AG04449 (cell line): ENCODE data around the gene PSMF1.

Source experiments
- CTCF ChIA-PET: fragments of 350-600 bp; formaldehyde crosslinking; extraction: SDS; loops from one replicate; lab custom pipeline; 2021; ENCODE audit warnings: antibody characterized with exemption; lab: Yijun Ruan, JAX
- POLR2A ChIA-PET: fragments of 400-600, 350-600 bp; formaldehyde crosslinking; extraction: SDS; loops from one replicate; lab custom pipeline; 2020; ENCODE audit warnings: antibody characterized with exemption, inconsistent platforms; lab: Yijun Ruan, JAX
- DNase-seq: peaks from one replicate; pipeline ENCODE4 v3.0.0-alpha.2; 2010; ENCODE audit warnings: low read depth, low spot score
- H3K4me3 ChIP-seq: 2 replicates; pipeline ENCODE4 v1.5.1; 2011; ENCODE audit warnings: low read depth, mild to moderate bottlenecking, control low read depth, low read length
- TF ChIP-seq, protein P1 (sequence below): IDR thresholded peaks from one replicate; pipeline ENCODE4 v1.5.1; 2011; ENCODE audit warnings: mild to moderate bottlenecking, moderate library complexity, low read length, control low read depth, inconsistent platforms; ENCODE audit not compliant: insufficient read depth; ENCODE audit errors: missing control alignments

PSMF1 gene

DNA sequence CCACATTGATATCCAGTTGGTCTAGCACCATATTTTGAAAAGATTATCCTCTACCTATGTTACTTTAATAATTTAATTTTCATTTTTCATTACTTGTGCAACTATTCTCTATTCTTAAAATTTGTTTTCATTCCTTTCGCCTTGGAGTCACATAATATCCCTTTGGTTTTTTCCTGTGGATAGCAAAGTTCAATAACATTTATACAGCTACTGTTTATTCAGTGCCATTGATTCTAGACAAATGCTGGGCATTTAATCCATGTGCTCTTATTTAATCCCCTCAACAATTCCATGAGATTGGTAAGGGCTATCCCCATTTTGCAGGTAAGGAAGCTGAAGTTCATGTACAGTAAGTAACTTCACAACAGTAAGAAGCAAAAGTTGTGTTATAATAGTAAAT, 32.6 kb downstream of the PSMF1 start:
- H3K4me3 ChIP-seq, result no peak overlapping the region
- POLR2A ChIA-PET, result no interaction called here
- TF ChIP-seq, protein P1, sequence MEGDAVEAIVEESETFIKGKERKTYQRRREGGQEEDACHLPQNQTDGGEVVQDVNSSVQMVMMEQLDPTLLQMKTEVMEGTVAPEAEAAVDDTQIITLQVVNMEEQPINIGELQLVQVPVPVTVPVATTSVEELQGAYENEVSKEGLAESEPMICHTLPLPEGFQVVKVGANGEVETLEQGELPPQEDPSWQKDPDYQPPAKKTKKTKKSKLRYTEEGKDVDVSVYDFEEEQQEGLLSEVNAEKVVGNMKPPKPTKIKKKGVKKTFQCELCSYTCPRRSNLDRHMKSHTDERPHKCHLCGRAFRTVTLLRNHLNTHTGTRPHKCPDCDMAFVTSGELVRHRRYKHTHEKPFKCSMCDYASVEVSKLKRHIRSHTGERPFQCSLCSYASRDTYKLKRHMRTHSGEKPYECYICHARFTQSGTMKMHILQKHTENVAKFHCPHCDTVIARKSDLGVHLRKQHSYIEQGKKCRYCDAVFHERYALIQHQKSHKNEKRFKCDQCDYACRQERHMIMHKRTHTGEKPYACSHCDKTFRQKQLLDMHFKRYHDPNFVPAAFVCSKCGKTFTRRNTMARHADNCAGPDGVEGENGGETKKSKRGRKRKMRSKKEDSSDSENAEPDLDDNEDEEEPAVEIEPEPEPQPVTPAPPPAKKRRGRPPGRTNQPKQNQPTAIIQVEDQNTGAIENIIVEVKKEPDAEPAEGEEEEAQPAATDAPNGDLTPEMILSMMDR, result no peak
- no peak for DNase-seq
- CTCF ChIA-PET, result interaction anchor here (0.9 to 1.0 kb wide), 2 partner anchors 10 to 59 kb away, joined by 3 read pairs; no protein-coding TSS in a partner anchor

DNA sequence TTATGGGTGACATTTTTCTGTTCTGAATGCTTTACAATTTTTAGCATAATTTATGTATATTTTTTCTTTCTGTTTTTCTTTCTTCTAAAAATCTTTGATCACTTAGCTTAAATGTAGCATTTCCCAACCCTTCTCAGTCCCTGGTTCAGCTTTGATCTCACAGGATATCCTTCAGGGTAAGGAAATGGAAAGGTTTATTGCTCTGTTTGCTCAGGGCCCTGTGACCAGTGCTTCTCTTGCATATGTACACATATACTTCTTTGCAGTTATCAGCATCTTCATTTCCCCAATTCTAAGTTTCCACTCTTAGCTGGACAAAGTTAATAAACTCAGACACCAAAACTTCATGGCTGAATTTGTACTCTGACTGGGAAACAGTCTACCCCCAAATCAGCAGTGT, 35.8 kb downstream of the PSMF1 start:
- TF ChIP-seq, protein P1, result no peak
- H3K4me3 ChIP-seq, result no peak overlapping the region
- POLR2A ChIA-PET, result no interaction called here
- CTCF ChIA-PET, result no interaction called here
- DNase-seq, result no peak

DNA sequence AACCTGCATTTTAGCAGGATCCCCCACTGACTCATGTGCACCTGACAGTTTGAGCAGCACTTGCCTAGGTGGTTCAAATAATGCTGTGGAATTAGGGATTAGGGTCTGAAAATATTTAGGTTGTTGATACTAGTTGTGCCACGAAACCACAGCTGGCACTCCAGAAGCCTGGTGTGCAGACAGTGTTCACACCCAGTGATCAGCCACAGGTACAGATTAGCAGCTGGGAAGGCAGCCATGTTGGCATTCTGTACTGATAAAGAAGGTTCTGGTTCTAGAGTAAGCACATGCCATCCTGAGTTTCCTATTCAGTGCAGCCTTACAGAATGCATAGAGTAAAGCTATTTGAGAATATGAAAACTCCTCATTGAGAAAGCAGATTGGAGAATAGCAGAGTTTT, 36.3 kb downstream of the PSMF1 start:
- POLR2A ChIA-PET, result interaction anchor here (0.6 kb wide), 1 partner anchor 380 kb away, joined by 3 read pairs; no protein-coding TSS in a partner anchor

DNA sequence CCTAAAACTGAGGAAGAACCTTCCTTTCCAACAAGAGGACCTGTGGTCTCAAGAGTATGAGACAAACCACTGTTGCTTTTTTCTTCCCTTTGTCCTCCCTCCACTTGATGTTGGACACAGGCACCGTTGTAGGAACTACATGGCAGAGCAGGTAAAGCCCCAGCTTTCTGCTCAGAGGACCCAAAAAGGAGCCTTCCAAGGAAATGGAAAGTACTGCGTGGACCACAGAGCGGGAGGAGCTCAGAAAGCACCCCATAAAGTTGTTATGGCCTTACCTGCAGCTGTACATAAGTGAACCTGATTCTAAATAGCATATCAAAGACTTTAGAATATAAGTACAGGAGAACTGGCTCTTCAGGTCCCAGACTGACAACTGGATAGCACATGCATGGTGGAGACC, 36.9 kb downstream of the PSMF1 start:
- ChIA-PET CTCF (no interaction called here), POLR2A (interaction anchor here (0.6 kb wide), 1 partner anchor 380 kb away, joined by 3 read pairs; no protein-coding TSS in a partner anchor)
- no peak overlapping the region for H3K4me3 ChIP-seq
- TF ChIP-seq, protein P1, result no peak
- no peak for DNase-seq

More for the DNA sequence above, 36.3 kb downstream of the PSMF1 start:
- CTCF ChIA-PET, result no interaction called here
- DNase-seq, result no peak
- TF ChIP-seq, protein P1, result no peak
- H3K4me3 ChIP-seq, result no peak overlapping the region

- TF ChIP-seq, protein P1, result no peak
- POLR2A ChIA-PET, result no interaction called here
- no peak overlapping the region for H3K4me3 ChIP-seq
- DNase-seq, result no peak
- CTCF ChIA-PET, result no interaction called here
Measured at GRCh38 chr20:1160496-1160895, 42.1 kb downstream of the PSMF1 start.

DNA sequence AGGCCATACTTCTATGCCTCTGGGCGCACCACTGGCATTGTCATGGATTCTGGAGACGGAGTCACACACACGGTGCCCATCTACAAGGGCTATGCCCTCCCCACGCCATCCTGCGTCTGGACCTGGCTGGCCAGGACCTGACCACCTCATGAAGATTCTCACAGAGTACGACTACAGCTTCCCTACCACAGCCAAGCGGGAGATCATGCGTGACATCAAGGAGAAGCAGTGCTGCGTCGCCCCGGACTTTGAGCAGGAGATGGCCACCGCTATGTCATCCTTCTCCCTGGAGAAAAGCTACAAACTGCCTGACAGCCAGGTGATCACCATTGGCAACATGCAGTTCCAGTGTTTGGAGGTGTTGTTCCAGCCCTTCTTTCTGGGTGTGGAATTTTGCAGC, 42.6 kb downstream of the PSMF1 start:
- DNase-seq, result no peak
- POLR2A ChIA-PET, result no interaction called here
- no peak overlapping the region for H3K4me3 ChIP-seq
- TF ChIP-seq, protein P1, result no peak
- CTCF ChIA-PET, result no interaction called here
